Left ventricle myocardium inferior (tissue), 1 donor: ENCODE results near the gene PRRC2B. TPM values are rescaled to one million over a fixed set of nuclear protein-coding genes. Genes with fewer than 3 reads are reported as not detected.
"Not testable (repeated sequence)": the region's sequence is repeated elsewhere in the genome, so short reads cannot be mapped to it uniquely, and the experiment has no call there.

Experiments
- DNase-seq: peaks from one replicate; pipeline ENCODE4 v3.0.0-alpha.2; 2020
- H3K27ac ChIP-seq: fragments of 200-600 bp; replicated peaks from 2 replicates; pipeline ENCODE4 v1.8.0; 2021
- H3K27me3 ChIP-seq: fragments of 200-600 bp; 2 replicates; pipeline ENCODE4 v1.8.0; 2021; ENCODE audit warnings: low read depth
- H3K36me3 ChIP-seq: fragments of 200-600 bp; 2 replicates; pipeline ENCODE4 v1.8.0; 2021
- H3K4me1 ChIP-seq: fragments of 200-600 bp; 2 replicates; pipeline ENCODE4 v1.8.0; 2021
- H3K4me3 ChIP-seq: fragments of 200-600 bp; 2 replicates; pipeline ENCODE4 v1.8.0; 2021; ENCODE audit warnings: mild to moderate bottlenecking, moderate library complexity
- H3K9me3 ChIP-seq: fragments of 200-600 bp; replicated peaks from 2 replicates; pipeline ENCODE4 v1.8.0; 2021
- intact Hi-C: fragments of 100-400 bp; cut with micrococcal nuclease; formaldehyde crosslinking; loops from one replicate; pipeline ENCODE4 v1.11.0; 2022
- total RNA-seq: library from RNA; stranded (reverse); fragmentation: NEBNext Ultra II Directional; extraction: Animal tissue kit (Norgen Biotek cat#: 25700); gene quantifications from one replicate; pipeline ENCODE4 v1.2.1, GENCODE V29; 2021
- TF ChIP-seq, protein P1 (sequence below): fragments of 200-600 bp; IDR thresholded peaks from 2 replicates; pipeline ENCODE4 v1.8.0; 2021; ENCODE audit warnings: antibody characterized with exemption, mild to moderate bottlenecking, borderline replicate concordance
- donor health status: DM: no; HTN: yes; CAD: no; lungs with severe emphysema.

PRRC2B gene
- total RNA-seq, 1 donor from 2014 or later = 109 TPM

DNA sequence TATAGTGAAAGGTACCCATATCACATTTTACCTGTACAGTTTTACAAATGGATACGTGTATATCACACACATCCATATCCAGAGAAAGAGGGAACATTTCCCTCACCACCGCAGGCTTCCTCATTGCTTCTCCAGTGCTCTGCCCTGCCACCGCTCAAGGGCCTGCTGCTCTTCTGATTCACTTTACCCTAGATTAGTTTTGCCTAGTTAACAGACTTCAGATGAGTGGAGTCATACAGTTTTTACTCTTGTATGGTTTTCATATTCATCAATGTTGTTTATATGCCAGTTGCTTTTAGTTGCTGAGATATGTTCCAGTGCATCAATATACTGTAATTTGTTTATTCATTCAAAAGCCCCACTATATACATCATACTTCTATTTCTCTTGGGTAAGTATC lies 54.9 kb downstream of the PRRC2B start:
- TF ChIP-seq, protein P1, sequence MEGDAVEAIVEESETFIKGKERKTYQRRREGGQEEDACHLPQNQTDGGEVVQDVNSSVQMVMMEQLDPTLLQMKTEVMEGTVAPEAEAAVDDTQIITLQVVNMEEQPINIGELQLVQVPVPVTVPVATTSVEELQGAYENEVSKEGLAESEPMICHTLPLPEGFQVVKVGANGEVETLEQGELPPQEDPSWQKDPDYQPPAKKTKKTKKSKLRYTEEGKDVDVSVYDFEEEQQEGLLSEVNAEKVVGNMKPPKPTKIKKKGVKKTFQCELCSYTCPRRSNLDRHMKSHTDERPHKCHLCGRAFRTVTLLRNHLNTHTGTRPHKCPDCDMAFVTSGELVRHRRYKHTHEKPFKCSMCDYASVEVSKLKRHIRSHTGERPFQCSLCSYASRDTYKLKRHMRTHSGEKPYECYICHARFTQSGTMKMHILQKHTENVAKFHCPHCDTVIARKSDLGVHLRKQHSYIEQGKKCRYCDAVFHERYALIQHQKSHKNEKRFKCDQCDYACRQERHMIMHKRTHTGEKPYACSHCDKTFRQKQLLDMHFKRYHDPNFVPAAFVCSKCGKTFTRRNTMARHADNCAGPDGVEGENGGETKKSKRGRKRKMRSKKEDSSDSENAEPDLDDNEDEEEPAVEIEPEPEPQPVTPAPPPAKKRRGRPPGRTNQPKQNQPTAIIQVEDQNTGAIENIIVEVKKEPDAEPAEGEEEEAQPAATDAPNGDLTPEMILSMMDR = no peak
- Histone ChIP-seq H3K4me1 (peaks cover 4% of the 10 kb centered on the region), H3K36me3 (peaks cover 87% of the 10 kb centered on the region), H3K4me3 (no peak overlapping the region), H3K9me3 (no peaks in the 10 kb centered on the region), H3K27ac (no peak overlapping the region), H3K27me3 (no peaks in the 10 kb centered on the region)
- intact Hi-C loops = no loop called here
- no peak for DNase-seq

DNA sequence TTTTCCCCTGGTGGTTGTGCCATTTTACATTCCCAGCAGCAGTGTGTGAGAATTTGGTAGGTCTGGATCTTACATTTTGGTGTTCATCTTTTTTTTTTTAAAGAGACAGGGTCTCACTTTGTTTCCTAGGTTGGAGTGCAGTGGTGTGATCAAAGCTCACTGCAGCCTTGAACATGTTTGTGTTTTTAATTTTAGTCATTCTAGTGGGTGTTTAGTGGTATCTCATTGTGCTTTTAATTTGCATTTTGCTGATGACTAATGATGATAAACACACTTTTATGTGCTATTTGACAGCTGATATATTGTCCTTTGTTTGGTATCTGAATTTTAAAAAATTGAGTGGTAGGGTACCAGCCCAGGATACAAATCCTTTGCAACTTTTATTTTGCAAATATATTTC lies 55.4 kb downstream of the PRRC2B start:
- no peaks in the 10 kb centered on the region for H3K9me3 ChIP-seq
- H3K27ac ChIP-seq = no peak overlapping the region
- TF ChIP-seq, protein P1 = no peak
- H3K36me3 ChIP-seq = peaks cover 87% of the 10 kb centered on the region
- peaks cover 4% of the 10 kb centered on the region for H3K4me1 ChIP-seq
- intact Hi-C loops = no loop called here
- no peaks in the 10 kb centered on the region for H3K27me3 ChIP-seq
- H3K4me3 ChIP-seq = no peak overlapping the region
- DNase-seq = no peak

DNA sequence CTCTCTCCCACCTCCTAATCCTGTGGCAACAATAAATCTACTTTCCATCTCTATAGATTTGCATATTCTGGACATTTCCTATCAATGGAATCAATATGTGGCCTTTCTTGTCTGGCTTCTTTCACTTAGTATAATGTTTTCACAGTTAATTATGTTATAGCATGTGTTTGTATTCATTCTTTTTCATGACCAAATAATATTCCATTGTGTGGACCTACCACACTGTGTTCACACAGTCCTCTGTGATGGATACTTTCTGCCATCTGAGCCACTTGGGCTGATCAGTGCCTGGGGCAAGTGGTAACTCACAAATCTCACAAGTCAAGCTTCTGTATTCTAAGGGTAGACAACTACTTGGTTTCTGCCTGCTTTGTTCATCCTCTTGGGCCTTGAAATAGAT lies 60.1 kb downstream of the PRRC2B start:
- DNase-seq = no peak
- no peak overlapping the region for H3K4me3 ChIP-seq
- peaks cover 86% of the 10 kb centered on the region for H3K36me3 ChIP-seq
- no peaks in the 10 kb centered on the region for H3K27me3 ChIP-seq
- no peaks in the 10 kb centered on the region for H3K9me3 ChIP-seq
- TF ChIP-seq, protein P1 = no peak
- no peaks in the 10 kb centered on the region for H3K4me1 ChIP-seq
- intact Hi-C loops = no loop called here
- H3K27ac ChIP-seq = no peak overlapping the region

DNA sequence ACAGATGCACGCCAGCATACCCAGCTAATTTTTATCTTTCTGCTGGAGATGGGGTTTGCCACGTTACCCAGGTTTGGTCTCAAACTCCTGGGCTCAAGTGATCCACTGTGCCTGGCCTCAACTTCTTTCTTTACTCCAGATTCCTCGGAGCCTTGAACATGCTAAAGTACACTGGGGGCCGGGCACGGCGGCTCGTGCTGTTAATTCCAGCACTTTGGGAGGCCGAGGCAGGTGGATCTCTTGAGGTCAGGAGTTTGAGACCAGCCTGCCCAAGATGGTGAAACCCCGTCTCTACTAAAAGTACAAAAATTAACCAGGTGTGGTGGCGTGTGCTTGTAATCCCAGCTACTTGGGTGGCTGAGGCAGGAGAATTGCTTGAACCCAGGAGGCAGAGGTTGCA lies 61.8 kb downstream of the PRRC2B start:
- H3K27ac ChIP-seq, intact Hi-C loops, DNase-seq, H3K9me3 ChIP-seq, H3K4me1 ChIP-seq, H3K27me3 ChIP-seq, H3K4me3 ChIP-seq: not testable (repeated sequence)
- peaks cover 88% of the 10 kb centered on the region for H3K36me3 ChIP-seq

DNA sequence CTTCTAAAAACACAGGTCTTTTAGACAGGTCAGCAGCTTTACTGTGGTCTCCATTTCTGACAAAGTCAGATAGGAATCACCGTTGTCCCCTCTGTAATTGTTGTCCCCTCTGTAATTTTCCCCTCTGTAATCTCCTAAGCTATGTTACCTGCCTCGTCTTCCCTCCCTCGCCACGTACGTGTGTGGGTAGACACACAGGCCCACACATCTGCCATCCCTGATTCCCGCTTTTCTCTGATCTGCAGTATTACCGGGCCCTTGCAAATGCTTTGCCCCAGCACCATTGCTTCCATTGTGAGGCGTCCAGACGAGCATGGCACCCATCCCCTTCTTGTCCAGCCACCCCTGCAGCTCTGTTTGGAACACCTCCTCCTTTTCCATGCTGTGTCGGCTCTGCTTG lies 63.9 kb downstream of the PRRC2B start:
- intact Hi-C loops = no loop called here
- no peak for DNase-seq

DNA sequence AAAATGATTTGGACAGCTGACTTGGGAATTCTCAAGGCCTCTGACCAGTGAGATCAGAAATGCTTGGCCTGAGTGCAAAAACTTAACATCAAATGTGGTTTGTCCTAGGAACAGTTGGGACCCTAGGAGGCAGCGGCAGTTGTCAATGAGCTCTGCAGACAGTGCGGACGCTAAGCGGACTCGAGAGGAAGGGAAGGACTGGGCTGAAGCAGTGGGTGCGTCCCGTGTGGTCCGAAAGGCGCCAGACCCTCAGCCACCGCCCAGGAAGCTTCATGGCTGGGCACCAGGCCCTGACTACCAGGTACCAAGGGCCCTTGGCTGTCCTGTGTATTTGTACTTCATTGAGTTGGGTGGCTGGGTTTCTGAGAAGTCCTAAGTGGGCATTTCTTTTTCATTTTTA lies 65.2 kb downstream of the PRRC2B start:
- no peaks in the 10 kb centered on the region for H3K9me3 ChIP-seq
- no peak overlapping the region for H3K27ac ChIP-seq
- DNase-seq = no peak
- TF ChIP-seq, protein P1 = no peak
- H3K4me3 ChIP-seq = no peak overlapping the region
- peaks cover 1% of the 10 kb centered on the region for H3K4me1 ChIP-seq
- intact Hi-C loops = no loop called here
- peaks cover 94% of the 10 kb centered on the region for H3K36me3 ChIP-seq
- H3K27me3 ChIP-seq = no peaks in the 10 kb centered on the region

More for the DNA sequence above, 63.9 kb downstream of the PRRC2B start:
- Histone ChIP-seq H3K36me3 (peaks cover 91% of the 10 kb centered on the region), H3K4me1 (no peaks in the 10 kb centered on the region), H3K4me3 (no peak overlapping the region), H3K27ac (no peak overlapping the region), H3K27me3 (no peaks in the 10 kb centered on the region), H3K9me3 (no peaks in the 10 kb centered on the region)
- TF ChIP-seq, protein P1 = no peak
